ENCODE results near the gene RAMP3. TPM values are rescaled to one million over a fixed set of nuclear protein-coding genes. Genes with fewer than 3 reads are reported as not detected.

RAMP3 gene
- total RNA-seq, 1 donor from 2014 or later: not detected

GRCh38 chr7:45155357-45155900, 2.2 kb upstream of the RAMP3 start:
- Mint-ChIP-seq H3K4me1 (ENCODE audit: low read depth, unreplicated experiment) (no peaks in the 10 kb centered on the region), H3K27ac (ENCODE audit: unreplicated experiment) (no peak overlapping the region), H3K4me3 (ENCODE audit: unreplicated experiment) (no peak overlapping the region), H3K36me3 (ENCODE audit: unreplicated experiment) (peaks cover 11% of the 10 kb centered on the region), H3K9me3 (ENCODE audit: unreplicated experiment) (peaks cover 2% of the 10 kb centered on the region), H3K27me3 (ENCODE audit: unreplicated experiment) (peaks cover 19% of the 10 kb centered on the region)
- no peak for TF ChIP-seq CTCF (IDR thresholded peaks at IDR 0.05; ENCODE audit: partially characterized antibody, unreplicated experiment)
- no peak for DNase-seq

- H3K27ac Mint-ChIP-seq (ENCODE audit: unreplicated experiment): no peak overlapping the region
- H3K4me3 Mint-ChIP-seq (ENCODE audit: unreplicated experiment): no peak overlapping the region
- peaks cover 11% of the 10 kb centered on the region for H3K36me3 Mint-ChIP-seq (ENCODE audit: unreplicated experiment)
- DNase-seq: no peak
- H3K27me3 Mint-ChIP-seq (ENCODE audit: unreplicated experiment): peaks cover 19% of the 10 kb centered on the region
- no peak for TF ChIP-seq CTCF (IDR thresholded peaks at IDR 0.05; ENCODE audit: partially characterized antibody, unreplicated experiment)
- H3K9me3 Mint-ChIP-seq (ENCODE audit: unreplicated experiment): peaks cover 2% of the 10 kb centered on the region
- H3K4me1 Mint-ChIP-seq (ENCODE audit: low read depth, unreplicated experiment): no peaks in the 10 kb centered on the region
These were observed 1.6 kb upstream of the RAMP3 start for GRCh38 chr7:45155941-45156340.

- no peak for TF ChIP-seq CTCF (IDR thresholded peaks at IDR 0.05; ENCODE audit: partially characterized antibody, unreplicated experiment)
- H3K9me3 Mint-ChIP-seq (ENCODE audit: unreplicated experiment): peaks cover 2% of the 10 kb centered on the region
- H3K36me3 Mint-ChIP-seq (ENCODE audit: unreplicated experiment): peaks cover 11% of the 10 kb centered on the region
- no peak for DNase-seq
- peaks cover 19% of the 10 kb centered on the region for H3K27me3 Mint-ChIP-seq (ENCODE audit: unreplicated experiment)
- peak overlapping the region; percentile 33 for H3K4me3 Mint-ChIP-seq (ENCODE audit: unreplicated experiment)
- H3K4me1 Mint-ChIP-seq (ENCODE audit: low read depth, unreplicated experiment): no peaks in the 10 kb centered on the region
- H3K27ac Mint-ChIP-seq (ENCODE audit: unreplicated experiment): no peak overlapping the region
These were observed 897 bp upstream of the RAMP3 start for GRCh38 chr7:45156516-45157272.

GRCh38 chr7:45157286-45157652, 322 bp upstream of the RAMP3 start:
- no peak overlapping the region for H3K27ac Mint-ChIP-seq (ENCODE audit: unreplicated experiment)
- no peak for DNase-seq
- peaks cover 3% of the 10 kb centered on the region for H3K9me3 Mint-ChIP-seq (ENCODE audit: unreplicated experiment)
- peaks cover 11% of the 10 kb centered on the region for H3K36me3 Mint-ChIP-seq (ENCODE audit: unreplicated experiment)
- peaks cover 21% of the 10 kb centered on the region for H3K27me3 Mint-ChIP-seq (ENCODE audit: unreplicated experiment)
- H3K4me1 Mint-ChIP-seq (ENCODE audit: low read depth, unreplicated experiment): no peaks in the 10 kb centered on the region
- peak overlapping the region; percentile 33 for H3K4me3 Mint-ChIP-seq (ENCODE audit: unreplicated experiment)
- no peak for TF ChIP-seq CTCF (IDR thresholded peaks at IDR 0.05; ENCODE audit: partially characterized antibody, unreplicated experiment)

GRCh38 chr7:45158471-45158870, 880 bp downstream of the RAMP3 start:
- DNase-seq: no peak
- Mint-ChIP-seq H3K4me1 (ENCODE audit: low read depth, unreplicated experiment) (no peaks in the 10 kb centered on the region), H3K27me3 (ENCODE audit: unreplicated experiment) (peaks cover 20% of the 10 kb centered on the region), H3K4me3 (ENCODE audit: unreplicated experiment) (no peak overlapping the region), H3K27ac (ENCODE audit: unreplicated experiment) (no peak overlapping the region), H3K9me3 (ENCODE audit: unreplicated experiment) (peaks cover 5% of the 10 kb centered on the region), H3K36me3 (ENCODE audit: unreplicated experiment) (peaks cover 14% of the 10 kb centered on the region)
- no peak for TF ChIP-seq CTCF (IDR thresholded peaks at IDR 0.05; ENCODE audit: partially characterized antibody, unreplicated experiment)
